ENCODE measurements around the gene MUTYH.

Gene MUTYH

GRCh38 chr1:45351508-45351907 lies 11.3 kb upstream of the MUTYH start:
- no peak for TF ChIP-seq REST (IDR thresholded peaks at IDR 0.05; ENCODE audit: low read depth)

- TF ChIP-seq EP300 (IDR thresholded peaks at IDR 0.05; ENCODE audit: borderline replicate concordance) (no peak), USF1 (IDR thresholded peaks at IDR 0.05) (no peak), CREB1 (IDR thresholded peaks at IDR 0.05; ENCODE audit: low read depth) (no peak), CEBPB (IDR thresholded peaks at IDR 0.05) (no peak), FOXM1 (IDR thresholded peaks at IDR 0.05; ENCODE audit: borderline replicate concordance, low read depth) (no peak), MAX (IDR thresholded peaks at IDR 0.05) (no peak), RAD21 (IDR thresholded peaks at IDR 0.05; ENCODE audit: low read depth) (no peak), YY1 (IDR thresholded peaks at IDR 0.05; ENCODE audit: low read depth) (no peak), TCF12 (IDR thresholded peaks at IDR 0.05; ENCODE audit: low read depth) (no peak), NFIC (IDR thresholded peaks at IDR 0.05) (no peak), ZBTB7A (IDR thresholded peaks at IDR 0.05; ENCODE audit: low read depth) (no peak), EGR1 (IDR thresholded peaks at IDR 0.05) (no peak), TAF1 (IDR thresholded peaks at IDR 0.05; ENCODE audit: low read depth) (no peak), TEAD4 (IDR thresholded peaks at IDR 0.05) (no peak), REST (IDR thresholded peaks at IDR 0.05; ENCODE audit: low read depth) (no peak)
Observed at GRCh38 chr1:45348966-45349677, 8.9 kb upstream of the MUTYH start.

GRCh38 chr1:45348609-45348965 lies 8.3 kb upstream of the MUTYH start:
- TF ChIP-seq MAX (IDR thresholded peaks at IDR 0.05) (no peak), ZBTB7A (IDR thresholded peaks at IDR 0.05; ENCODE audit: low read depth) (no peak), EP300 (IDR thresholded peaks at IDR 0.05; ENCODE audit: borderline replicate concordance) (no peak), TAF1 (IDR thresholded peaks at IDR 0.05; ENCODE audit: low read depth) (no peak), CEBPB (IDR thresholded peaks at IDR 0.05) (no peak), FOXM1 (IDR thresholded peaks at IDR 0.05; ENCODE audit: borderline replicate concordance, low read depth) (no peak), RAD21 (IDR thresholded peaks at IDR 0.05; ENCODE audit: low read depth) (no peak), EGR1 (IDR thresholded peaks at IDR 0.05) (no peak), NFIC (IDR thresholded peaks at IDR 0.05) (no peak), YY1 (IDR thresholded peaks at IDR 0.05; ENCODE audit: low read depth) (no peak), REST (IDR thresholded peaks at IDR 0.05; ENCODE audit: low read depth) (no peak), CREB1 (IDR thresholded peaks at IDR 0.05; ENCODE audit: low read depth) (no peak)

- no peak for TF ChIP-seq RAD21 (IDR thresholded peaks at IDR 0.05; ENCODE audit: low read depth)
Observed at GRCh38 chr1:45348020-45348419, 7.8 kb upstream of the MUTYH start.

GRCh38 chr1:45346473-45346872 lies 6.2 kb upstream of the MUTYH start:
- TF ChIP-seq FOXM1 (IDR thresholded peaks at IDR 0.05; ENCODE audit: borderline replicate concordance, low read depth) (no peak), CEBPB (IDR thresholded peaks at IDR 0.05) (no peak), USF1 (IDR thresholded peaks at IDR 0.05) (no peak)
